HEK293 (cell line): ENCODE measurements around the gene PLEKHA8.

Experiments
- CTCF ChIP-seq: fragments of 450-650 bp; formaldehyde crosslinking; IDR thresholded peaks from 2 replicates; pipeline ENCODE4 v1.5.1; 2016; ENCODE audit warnings: missing biosample characterization, missing genetic modification characterization
- HOXD13 ChIP-seq: sonication (generic); formaldehyde crosslinking; IDR thresholded peaks from 2 replicates; pipeline ENCODE4 v1.8.0; 2022; ENCODE audit warnings: missing genetic modification reagents, borderline replicate concordance
- YY1 ChIP-seq: fragments of 450-650 bp; formaldehyde crosslinking; IDR thresholded peaks from 2 replicates; pipeline ENCODE4 v1.5.1; 2018; ENCODE audit warnings: missing biosample characterization, missing genetic modification characterization
- ZBTB21 ChIP-seq: fragments of 450-650 bp; formaldehyde crosslinking; IDR thresholded peaks from 2 replicates; pipeline ENCODE4 v1.5.1; 2017; ENCODE audit warnings: missing biosample characterization, missing genetic modification characterization
- ZBTB8A ChIP-seq: fragments of 450-650 bp; formaldehyde crosslinking; IDR thresholded peaks from 2 replicates; pipeline ENCODE4 v1.5.1; 2016; ENCODE audit warnings: missing biosample characterization, missing genetic modification characterization
- ZFP41 ChIP-seq: fragments of 450-650 bp; formaldehyde crosslinking; IDR thresholded peaks from 2 replicates; pipeline ENCODE4 v1.5.1; 2016; ENCODE audit warnings: missing biosample characterization, missing genetic modification characterization, borderline replicate concordance
- ZFP69B ChIP-seq: fragments of 450-650 bp; formaldehyde crosslinking; IDR thresholded peaks from 2 replicates; pipeline ENCODE4 v1.5.1; 2016; ENCODE audit warnings: missing biosample characterization, missing genetic modification characterization
- ZNF366 ChIP-seq: fragments of 450-650 bp; formaldehyde crosslinking; conservative IDR thresholded peaks from 2 replicates; pipeline ENCODE4 v1.5.1; 2016; ENCODE audit warnings: missing biosample characterization, missing genetic modification characterization
- ZNF670 ChIP-seq: fragments of 450-650 bp; formaldehyde crosslinking; IDR thresholded peaks from 2 replicates; pipeline ENCODE4 v1.5.1; 2016; ENCODE audit warnings: missing biosample characterization, missing genetic modification characterization, low read depth
- ZNF747 ChIP-seq: fragments of 450-650 bp; formaldehyde crosslinking; IDR thresholded peaks from 2 replicates; pipeline ENCODE4 v1.5.1; 2016; ENCODE audit warnings: missing biosample characterization, missing genetic modification characterization
- ZNF76 ChIP-seq: fragments of 450-650 bp; formaldehyde crosslinking; IDR thresholded peaks from 2 replicates; pipeline ENCODE4; 2016; ENCODE audit warnings: low read depth, missing biosample characterization, missing genetic modification characterization, borderline replicate concordance
- ZNF792 ChIP-seq: fragments of 450-650 bp; formaldehyde crosslinking; IDR thresholded peaks from 2 replicates; pipeline ENCODE4 v1.5.1; 2016; ENCODE audit warnings: missing biosample characterization, missing genetic modification characterization
- TF ChIP-seq, protein P1 (sequence below): fragments of 450-650 bp; formaldehyde crosslinking; IDR thresholded peaks from 2 replicates; pipeline ENCODE4 v1.5.1; 2016; ENCODE audit warnings: missing biosample characterization, missing genetic modification characterization

GRCh38 chr7:30166155-30166840, 138.1 kb downstream of the PLEKHA8 start:
- no peak for TF ChIP-seq ZFP41 (tag by site-specific recombination)
- no peak for TF ChIP-seq CTCF (tag by site-specific recombination)
- no peak for TF ChIP-seq HOXD13 (CRISPR knock-in tag)
- TF ChIP-seq YY1 = no peak
- TF ChIP-seq ZNF76 (tag by site-specific recombination) = no peak
- no peak for TF ChIP-seq ZNF366
- TF ChIP-seq ZNF747 = no peak
- no peak for TF ChIP-seq ZNF670
- TF ChIP-seq ZNF792 (tag by site-specific recombination) = no peak
- TF ChIP-seq ZBTB21 = no peak
- TF ChIP-seq, protein P1, sequence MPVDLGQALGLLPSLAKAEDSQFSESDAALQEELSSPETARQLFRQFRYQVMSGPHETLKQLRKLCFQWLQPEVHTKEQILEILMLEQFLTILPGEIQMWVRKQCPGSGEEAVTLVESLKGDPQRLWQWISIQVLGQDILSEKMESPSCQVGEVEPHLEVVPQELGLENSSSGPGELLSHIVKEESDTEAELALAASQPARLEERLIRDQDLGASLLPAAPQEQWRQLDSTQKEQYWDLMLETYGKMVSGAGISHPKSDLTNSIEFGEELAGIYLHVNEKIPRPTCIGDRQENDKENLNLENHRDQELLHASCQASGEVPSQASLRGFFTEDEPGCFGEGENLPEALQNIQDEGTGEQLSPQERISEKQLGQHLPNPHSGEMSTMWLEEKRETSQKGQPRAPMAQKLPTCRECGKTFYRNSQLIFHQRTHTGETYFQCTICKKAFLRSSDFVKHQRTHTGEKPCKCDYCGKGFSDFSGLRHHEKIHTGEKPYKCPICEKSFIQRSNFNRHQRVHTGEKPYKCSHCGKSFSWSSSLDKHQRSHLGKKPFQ = no peak
- no peak for TF ChIP-seq ZBTB8A (tag by site-specific recombination)
- no peak for TF ChIP-seq ZFP69B
